Measurements from ENCODE around the gene ADAM12.

GRCh38 chr10:126171555-126171954 lies 216.7 kb downstream of the ADAM12 start:
- TF ChIP-seq CTCF (CRISPR knock-in tag; IDR thresholded peaks at IDR 0.05) (no peak), ELF4 (CRISPR knock-in tag; IDR thresholded peaks at IDR 0.05; ENCODE audit: borderline replicate concordance) (no peak), CHD2 (IDR thresholded peaks at IDR 0.05; ENCODE audit: low read depth, low read length) (no peak), SOX5 (CRISPR knock-in tag; IDR thresholded peaks at IDR 0.05; ENCODE audit: borderline replicate concordance) (no peak), ZHX1 (CRISPR knock-in tag; IDR thresholded peaks at IDR 0.05; ENCODE audit: low read depth) (no peak), NR3C1 (CRISPR knock-in tag; IDR thresholded peaks at IDR 0.05) (no peak), CREB1 (IDR thresholded peaks at IDR 0.05) (no peak), CREB1 (CRISPR knock-in tag; IDR thresholded peaks at IDR 0.05) (no peak), PHF8 (CRISPR knock-in tag; IDR thresholded peaks at IDR 0.05) (no peak), POLR2A (IDR thresholded peaks at IDR 0.05; ENCODE audit: insufficient read depth in 1 of 2, low read depth in 2 of 2, low read length in 2 of 2) (no peak)
